Upper lobe of left lung (tissue), 4 donors: Measurements from ENCODE around the gene ATXN1.

Experiments used
- CTCF ChIP-seq, 6 experiments: fragments of 450-650 bp in 4 of 6; fragments of 200-600 bp in 2 of 6; sonication (generic) in 2 of 6; IDR thresholded peaks; one replicate each; pipeline ENCODE4 v1.5.1; 2016 to 2019; ENCODE audit warnings: antibody characterized with exemption in 6 of 6
- POLR2AphosphoS5 ChIP-seq, 2 donors: sonication (generic); formaldehyde crosslinking; IDR thresholded peaks; one replicate each; pipeline ENCODE4 v1.5.1; 2017; ENCODE audit warnings: antibody characterized with exemption in 2 of 2

GRCh38 chr6:16673011-16673797 is 88.1 kb downstream of the ATXN1 start:
- TF ChIP-seq CTCF (IDR thresholded peaks at IDR 0.05) = no peak
- no peak for TF ChIP-seq POLR2AphosphoS5 (IDR thresholded peaks at IDR 0.05)
